Urinary bladder (tissue), 4 donors: ENCODE data around the gene TNXB. TPM values are rescaled to one million over a fixed set of nuclear protein-coding genes. Genes with fewer than 3 reads are reported as not detected.
"Not testable (repeated sequence)": the region's sequence is repeated elsewhere in the genome, so short reads cannot be mapped to it uniquely, and the experiment has no call there.

Source experiments
- DNase-seq: peaks from one replicate; pipeline ENCODE4 v3.0.0-alpha.2; 2015; ENCODE audit errors: extremely low spot score
- H3K27ac ChIP-seq: one replicate; pipeline ENCODE4 v1.5.1; 2013; ENCODE audit warnings: low read depth, mild to moderate bottlenecking, moderate library complexity
- H3K36me3 ChIP-seq: one replicate; pipeline ENCODE4 v1.6.1; 2013; ENCODE audit warnings: mild to moderate bottlenecking, moderate library complexity; ENCODE audit not compliant: insufficient read depth
- H3K4me1 ChIP-seq: one replicate; pipeline ENCODE4 v1.6.1; 2013; ENCODE audit warnings: mild to moderate bottlenecking, moderate library complexity; ENCODE audit not compliant: insufficient read depth
- H3K4me3 ChIP-seq: one replicate; pipeline ENCODE4 v1.5.1; 2013; ENCODE audit warnings: low read depth, low read length
- WGBS: extraction: QIAGEN DNeasy Blood & Tissue Kit; methylation state at CpG from one replicate; pipeline ENCODE4 v1.1.7; 2013; 5-methylcytosine and 5-hydroxymethylcytosine counted together
- polyA plus RNA-seq: library from polyadenylated mRNA; stranded (reverse); fragments of 200-250 nt; gene quantifications from one replicate; pipeline ENCODE4 v1.2.3, GENCODE V29; 2013
- total RNA-seq: library from RNA; depleted of rRNA; stranded (reverse); fragments of >200 nt; gene quantifications from one replicate; pipeline ENCODE4 v1.2.3, GENCODE V29; 2014
- donor health status: healthy with polysubstance abuse.
- donor health status: healthy.

The TNXB gene
- total and polyA plus RNA-seq, 2 donors: 93.5 to 171 TPM

DNA sequence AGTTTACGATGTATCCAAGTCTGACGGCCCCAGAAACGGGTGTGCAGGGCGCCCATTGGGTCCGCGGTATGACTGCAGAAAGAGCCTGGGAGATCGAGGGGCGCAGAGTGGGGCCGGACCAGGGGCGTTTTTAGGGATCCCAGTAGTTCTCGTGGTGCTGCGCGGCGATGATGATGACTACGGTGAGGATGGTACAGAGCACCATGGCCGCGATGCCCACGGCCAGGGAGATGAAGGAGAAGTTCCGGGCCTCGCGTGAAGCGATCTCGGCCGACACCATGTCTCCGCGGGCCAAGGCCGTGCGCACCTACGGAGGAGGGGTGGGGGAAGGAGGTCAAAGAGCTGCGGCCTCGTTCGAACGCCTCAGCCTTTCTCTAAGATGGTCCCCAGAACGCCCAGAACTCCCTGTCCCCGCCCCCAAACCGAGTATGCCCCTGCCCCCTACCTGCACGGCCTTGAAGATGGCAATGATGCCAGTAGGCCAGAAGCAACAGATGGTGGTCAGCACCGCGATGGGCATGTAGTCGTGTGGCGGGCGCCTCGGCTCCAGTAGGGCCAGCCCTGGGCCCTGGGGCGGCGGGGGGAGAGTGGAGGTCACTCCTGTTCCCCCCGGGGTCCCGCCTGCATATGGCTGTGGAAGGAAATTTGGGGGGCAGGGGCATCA, 40.1 kb upstream of the TNXB start:
- Histone ChIP-seq H3K4me3 (no peak overlapping the region), H3K4me1 (no peaks in the 10 kb centered on the region), H3K36me3 (no peaks in the 10 kb centered on the region), H3K27ac (no peak overlapping the region)
- WGBS: 68% methylated on average over 47 of the region's 47 CpGs
- no peak for DNase-seq

- DNase-seq: no peak
- no peak overlapping the region for H3K27ac ChIP-seq
- no peak overlapping the region for H3K4me3 ChIP-seq
- no peaks in the 10 kb centered on the region for H3K36me3 ChIP-seq
- no peaks in the 10 kb centered on the region for H3K4me1 ChIP-seq
- WGBS: 46% methylated on average over 39 of the region's 39 CpGs
Measured at GRCh38 chr6:32148289-32149091, 39.4 kb upstream of the TNXB start.

DNA sequence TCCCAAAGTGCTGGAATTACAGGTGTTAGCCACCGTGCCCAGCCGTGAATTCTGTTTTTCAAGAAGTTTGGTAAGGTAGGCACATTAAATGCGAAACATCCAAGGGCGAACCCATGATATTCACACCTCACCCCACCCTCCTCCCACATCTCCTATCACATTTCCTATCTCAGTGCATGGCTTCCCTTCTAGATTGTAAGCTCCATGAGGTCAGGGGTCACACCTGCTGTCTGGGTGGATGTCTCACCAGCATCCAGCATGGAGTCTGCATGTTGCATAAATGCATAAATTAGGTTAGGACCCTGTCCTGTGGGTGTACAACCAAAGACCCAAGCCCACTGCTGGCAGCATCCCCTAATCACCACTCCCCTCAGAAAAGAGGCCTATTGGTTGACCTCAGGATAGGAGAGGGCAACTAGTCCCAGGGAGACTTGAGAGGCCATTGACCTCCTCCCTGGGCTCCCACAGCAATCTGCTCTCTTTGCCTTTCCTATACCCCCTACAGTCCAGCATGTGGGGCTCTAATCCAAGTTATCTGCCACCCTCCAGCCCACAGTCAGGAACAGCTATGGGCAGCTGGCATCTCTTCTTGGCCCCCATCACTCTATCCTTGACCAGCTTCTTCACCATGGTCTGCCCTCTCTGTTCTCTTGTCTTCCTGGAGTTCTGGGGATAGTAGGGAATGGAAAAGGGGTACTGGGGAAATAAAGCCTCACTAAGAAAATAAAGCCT, 38.4 kb upstream of the TNXB start:
- Histone ChIP-seq H3K27ac (no peak overlapping the region), H3K4me3 (no peak overlapping the region), H3K4me1 (no peaks in the 10 kb centered on the region), H3K36me3 (no peaks in the 10 kb centered on the region)
- WGBS: 92% methylated on average over 4 of the region's 4 CpGs
- DNase-seq: no peak

- Histone ChIP-seq H3K4me1 (no peaks in the 10 kb centered on the region), H3K36me3 (no peaks in the 10 kb centered on the region), H3K4me3 (no peak overlapping the region), H3K27ac (no peak overlapping the region)
- no peak for DNase-seq
- WGBS: 36% methylated on average over 4 of the region's 4 CpGs
Measured at GRCh38 chr6:32146687-32147086, 37.5 kb upstream of the TNXB start.

DNA sequence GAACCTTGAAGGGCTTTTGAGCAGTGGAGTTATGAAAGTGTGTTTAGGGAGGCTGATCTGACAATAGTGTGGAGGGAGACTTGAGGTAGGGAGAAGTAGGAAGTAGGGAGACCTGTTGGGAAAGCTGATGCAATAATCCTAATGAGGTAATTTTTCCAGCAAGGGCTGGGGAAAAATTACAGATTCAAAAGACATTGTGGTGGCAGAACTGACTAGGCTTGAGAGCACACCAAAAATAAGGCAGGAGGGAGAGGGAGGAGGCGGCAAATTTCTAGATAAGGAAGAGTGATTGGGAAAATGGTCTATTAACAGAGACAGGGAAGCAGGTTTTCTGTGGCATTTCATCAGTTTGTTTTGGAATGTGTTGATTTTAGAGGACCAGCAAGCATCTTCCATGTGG, 37.1 kb upstream of the TNXB start:
- no peak overlapping the region for H3K27ac ChIP-seq
- no peaks in the 10 kb centered on the region for H3K4me1 ChIP-seq
- H3K36me3 ChIP-seq: no peaks in the 10 kb centered on the region
- WGBS: 68% methylated on average over 1 of the region's 1 CpG
- no peak for DNase-seq
- H3K4me3 ChIP-seq: no peak overlapping the region

DNA sequence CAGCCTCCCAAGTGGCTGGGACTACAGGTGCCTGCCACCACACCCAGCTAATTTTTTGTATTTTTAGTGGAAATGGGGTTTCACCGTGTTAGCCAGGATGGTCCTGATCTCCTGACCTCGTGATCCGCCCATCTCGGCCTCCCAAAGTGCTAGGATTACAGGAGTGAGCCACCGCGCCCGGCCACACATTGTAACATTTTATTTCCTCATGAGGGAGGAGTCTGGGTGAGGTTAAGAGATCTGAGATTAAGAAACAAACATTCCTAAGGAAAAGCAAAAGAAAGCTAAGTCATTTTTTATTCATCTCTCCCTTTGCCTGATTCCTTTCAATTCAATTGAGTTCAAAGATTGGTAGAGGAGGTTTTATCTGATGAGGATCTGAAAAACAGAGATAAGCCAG, 35.1 kb upstream of the TNXB start:
- not testable (repeated sequence) for H3K4me1 ChIP-seq, H3K27ac ChIP-seq, DNase-seq, H3K4me3 ChIP-seq, H3K36me3 ChIP-seq
- 67% methylated on average over 7 of the region's 7 CpGs for WGBS

- Histone ChIP-seq H3K36me3 (no peaks in the 10 kb centered on the region), H3K4me1 (no peaks in the 10 kb centered on the region), H3K4me3 (no peak overlapping the region), H3K27ac (no peak overlapping the region)
- 39% methylated on average over 5 of the region's 5 CpGs for WGBS
- DNase-seq: no peak
Measured at GRCh38 chr6:32140420-32141046, 31.4 kb upstream of the TNXB start.

- 55% methylated on average over 5 of the region's 5 CpGs for WGBS
- no peak overlapping the region for H3K27ac ChIP-seq
Measured at GRCh38 chr6:32139590-32139989, 30.5 kb upstream of the TNXB start.

DNA sequence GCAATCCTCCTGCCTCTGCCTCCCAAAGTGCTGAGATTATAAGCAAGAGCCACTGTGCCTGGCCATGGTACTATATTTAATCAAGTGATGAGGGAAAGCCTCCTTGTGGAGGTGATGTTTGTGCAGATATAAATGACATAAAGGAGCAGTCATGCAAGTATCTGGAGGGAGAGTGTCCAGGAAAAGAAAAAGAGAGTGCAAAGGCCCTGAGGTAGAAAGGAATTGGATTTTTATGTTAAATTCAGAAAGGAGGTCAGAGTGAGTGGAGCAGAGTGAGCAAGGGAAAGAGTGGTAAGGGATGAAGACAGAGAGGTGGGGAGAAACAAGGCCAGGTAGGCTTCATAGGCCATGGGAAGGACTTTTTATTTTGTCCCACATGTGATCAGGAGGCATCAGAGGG, 28.3 kb upstream of the TNXB start:
- Histone ChIP-seq H3K27ac (no peak overlapping the region), H3K4me1 (no peaks in the 10 kb centered on the region), H3K4me3 (no peak overlapping the region), H3K36me3 (no peaks in the 10 kb centered on the region)
- no peak for DNase-seq

More at GRCh38 chr6:32139590-32139989, 30.5 kb upstream of the TNXB start:
- no peaks in the 10 kb centered on the region for H3K4me1 ChIP-seq
- DNase-seq: no peak
- H3K4me3 ChIP-seq: no peak overlapping the region
- H3K36me3 ChIP-seq: no peaks in the 10 kb centered on the region

DNA sequence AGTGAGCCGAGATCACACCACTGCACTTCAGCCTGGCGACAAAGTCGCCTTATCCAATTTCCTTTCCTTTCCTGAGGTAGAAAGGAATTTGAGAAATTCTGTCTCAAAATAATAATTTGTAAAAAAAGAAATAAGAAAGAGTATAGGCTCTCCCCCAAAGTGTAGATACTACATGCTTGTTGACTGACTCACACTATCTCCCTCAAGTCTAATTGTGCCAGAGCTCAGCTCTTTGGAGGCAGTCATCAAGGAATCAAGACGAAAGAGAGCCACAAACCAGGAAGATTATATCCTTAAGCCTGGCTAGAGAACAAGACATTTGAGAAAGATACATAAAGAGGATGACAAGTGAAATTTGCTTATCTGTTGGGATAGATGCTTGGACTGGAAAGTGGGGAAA, 24.6 kb upstream of the TNXB start:
- no peak overlapping the region for H3K4me3 ChIP-seq
- no peaks in the 10 kb centered on the region for H3K36me3 ChIP-seq
- WGBS: 78% methylated on average over 4 of the region's 4 CpGs
- no peaks in the 10 kb centered on the region for H3K4me1 ChIP-seq
- no peak for DNase-seq
- no peak overlapping the region for H3K27ac ChIP-seq

GRCh38 chr6:32132110-32132509, 23.0 kb upstream of the TNXB start:
- DNase-seq: no peak
- Histone ChIP-seq H3K27ac (no peak overlapping the region), H3K4me3 (no peak overlapping the region), H3K4me1 (no peaks in the 10 kb centered on the region), H3K36me3 (no peaks in the 10 kb centered on the region)

GRCh38 chr6:32131439-32131948, 22.4 kb upstream of the TNXB start:
- H3K4me1 ChIP-seq: no peaks in the 10 kb centered on the region
- no peak for DNase-seq
- no peaks in the 10 kb centered on the region for H3K36me3 ChIP-seq
- WGBS: 90% methylated on average over 14 of the region's 14 CpGs
- no peak overlapping the region for H3K27ac ChIP-seq
- H3K4me3 ChIP-seq: no peak overlapping the region

- no peaks in the 10 kb centered on the region for H3K4me1 ChIP-seq
- DNase-seq: no peak
- 31% methylated on average over 22 of the region's 22 CpGs for WGBS
Measured at GRCh38 chr6:32129297-32130088, 20.4 kb upstream of the TNXB start.

More at GRCh38 chr6:32129297-32130088, 20.4 kb upstream of the TNXB start:
- Histone ChIP-seq H3K27ac (peak overlapping the region; percentile 63), H3K4me3 (peak overlapping the region; percentile 55), H3K36me3 (no peaks in the 10 kb centered on the region)
